ENCODE measurements around the gene ARHGAP18.
A peak's percentile ranks its signal among the peaks of the same experiment; 100 is the strongest.
"Not testable (repeated sequence)": the region's sequence is repeated elsewhere in the genome, so short reads cannot be mapped to it uniquely, and the experiment has no call there.

Gene ARHGAP18

DNA sequence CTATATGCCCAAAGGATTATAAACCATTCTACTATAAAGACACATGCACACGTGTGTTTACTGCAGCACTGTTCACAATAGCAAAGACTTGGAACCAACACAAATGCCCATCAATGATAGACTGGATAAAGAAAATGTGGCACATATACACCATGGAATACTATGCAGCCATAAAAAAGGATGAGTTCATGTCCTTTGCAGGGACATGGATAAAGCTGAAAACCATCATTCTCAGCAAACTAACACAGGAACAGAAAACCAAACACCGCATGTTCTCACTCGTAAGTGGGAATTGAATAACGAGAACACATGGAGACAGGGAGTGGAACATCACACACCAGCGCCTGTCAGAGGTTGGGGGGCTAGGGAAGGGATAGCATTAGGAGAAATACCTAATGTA is 135.4 kb downstream of the ARHGAP18 start:
- DNase-seq: not testable (repeated sequence)

DNA sequence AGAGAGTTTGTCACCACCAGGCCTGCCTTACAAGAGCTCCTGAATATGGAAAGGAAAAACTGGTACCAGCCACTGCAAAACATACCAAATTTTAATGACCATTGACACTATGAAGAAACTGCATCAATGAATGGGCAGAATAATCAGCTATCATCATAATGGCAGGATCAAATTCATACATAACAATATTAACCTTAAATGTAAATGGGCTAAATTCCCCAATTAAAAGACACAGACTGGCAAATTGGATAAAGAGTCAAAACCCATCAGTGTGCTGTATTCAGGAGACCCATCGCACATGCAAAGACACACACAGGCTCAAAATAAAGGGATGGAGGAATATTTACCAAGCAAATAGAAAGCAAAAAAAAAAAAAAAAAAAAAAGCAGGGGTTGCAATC is 139.0 kb downstream of the ARHGAP18 start:
- DNase-seq: not testable (repeated sequence)

DNA sequence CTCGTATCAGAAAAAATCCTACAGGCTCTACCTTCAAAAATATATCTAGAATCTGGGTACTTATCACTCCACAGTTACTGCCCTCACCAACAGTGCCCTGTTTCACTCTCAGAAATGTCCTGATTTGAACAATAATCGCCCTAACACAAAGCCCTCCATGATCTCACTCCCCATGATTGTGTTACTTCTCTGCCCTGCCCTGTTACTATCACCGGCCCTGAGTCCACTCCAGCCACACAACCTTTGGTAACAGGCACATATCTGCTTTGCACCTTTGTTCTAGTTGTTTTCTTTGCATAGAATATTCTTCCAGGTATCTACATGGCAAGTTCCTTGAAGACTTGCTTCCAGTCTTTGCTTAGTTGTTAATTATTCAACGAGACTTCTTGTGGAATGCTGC is 142.0 kb downstream of the ARHGAP18 start:
- no peak for DNase-seq

DNA sequence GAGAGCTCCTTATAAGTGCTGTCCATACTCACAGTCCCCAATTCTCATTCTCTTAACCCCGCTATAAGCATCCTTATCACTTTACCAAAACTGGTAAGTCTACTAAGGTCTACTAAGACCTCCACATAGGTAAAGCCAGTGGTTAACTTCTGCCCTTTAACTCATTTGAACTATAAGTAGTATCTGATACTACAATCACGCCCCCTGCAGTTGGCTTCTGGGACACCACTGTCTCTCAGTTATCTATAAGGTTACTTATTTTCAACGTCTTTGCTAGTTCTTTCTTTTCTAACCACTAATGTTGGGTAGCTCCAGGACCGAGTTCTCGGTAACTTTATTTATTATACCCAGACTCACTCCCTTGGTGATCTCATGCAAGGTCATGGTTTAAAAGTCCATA is 142.6 kb downstream of the ARHGAP18 start:
- DNase-seq: peak; percentile 31

DNA sequence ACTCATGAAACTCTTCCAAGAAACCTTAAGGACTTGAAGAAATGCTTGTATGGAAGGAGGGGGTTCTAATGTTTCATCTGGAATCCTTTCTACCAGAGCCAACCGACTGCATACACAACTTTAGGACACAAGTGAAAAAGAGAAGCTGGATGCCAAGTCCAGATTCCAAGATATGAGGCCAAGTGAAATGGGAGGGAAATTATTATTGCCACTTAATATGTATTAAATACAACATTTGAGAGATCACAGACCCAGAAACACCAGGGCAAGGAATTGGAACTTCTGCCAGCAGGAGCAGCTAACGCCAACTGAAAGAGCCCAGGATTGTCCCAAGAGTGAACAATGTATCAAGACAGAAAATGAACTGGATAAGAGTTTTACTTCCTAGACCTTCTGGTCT is 144.2 kb downstream of the ARHGAP18 start:
- DNase-seq: no peak

DNA sequence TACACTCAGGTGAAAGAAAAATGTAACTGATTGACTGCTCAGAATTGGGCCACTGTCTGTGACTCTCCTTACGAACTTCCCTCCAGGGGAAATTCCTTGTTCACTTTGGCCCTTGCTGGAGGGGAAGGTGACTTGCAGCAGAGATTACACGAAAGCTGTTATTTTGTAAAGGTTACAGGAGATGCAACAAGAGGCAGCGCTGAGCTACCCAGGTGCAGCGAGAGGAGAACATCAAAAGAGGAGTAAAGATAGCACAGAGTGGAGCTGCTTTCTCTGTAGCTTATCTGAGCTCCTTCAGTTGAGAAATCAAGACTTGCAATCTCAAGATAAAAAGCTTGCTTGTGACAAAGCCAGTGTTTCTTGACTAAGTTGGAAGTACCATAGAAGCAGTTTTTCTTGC is 144.6 kb downstream of the ARHGAP18 start:
- DNase-seq: no peak

DNA sequence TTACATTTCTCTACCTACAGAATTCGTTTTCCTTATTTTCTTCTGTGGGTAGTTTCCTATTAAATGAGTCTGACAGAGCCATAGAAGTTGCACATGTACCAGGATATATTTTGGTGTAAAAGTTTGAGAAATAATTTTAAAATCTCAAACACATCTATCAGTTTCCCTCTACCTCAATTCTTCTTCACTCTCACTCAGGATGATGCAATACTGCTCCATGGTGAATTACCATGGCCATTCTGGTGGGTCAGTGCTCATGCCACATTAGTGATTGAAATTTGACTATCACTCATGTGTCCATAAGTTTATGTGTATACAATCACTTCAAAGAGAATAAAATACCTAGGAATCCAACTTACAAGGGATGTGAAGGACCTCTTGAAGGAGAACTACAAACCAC is 151.7 kb downstream of the ARHGAP18 start:
- DNase-seq: no peak

DNA sequence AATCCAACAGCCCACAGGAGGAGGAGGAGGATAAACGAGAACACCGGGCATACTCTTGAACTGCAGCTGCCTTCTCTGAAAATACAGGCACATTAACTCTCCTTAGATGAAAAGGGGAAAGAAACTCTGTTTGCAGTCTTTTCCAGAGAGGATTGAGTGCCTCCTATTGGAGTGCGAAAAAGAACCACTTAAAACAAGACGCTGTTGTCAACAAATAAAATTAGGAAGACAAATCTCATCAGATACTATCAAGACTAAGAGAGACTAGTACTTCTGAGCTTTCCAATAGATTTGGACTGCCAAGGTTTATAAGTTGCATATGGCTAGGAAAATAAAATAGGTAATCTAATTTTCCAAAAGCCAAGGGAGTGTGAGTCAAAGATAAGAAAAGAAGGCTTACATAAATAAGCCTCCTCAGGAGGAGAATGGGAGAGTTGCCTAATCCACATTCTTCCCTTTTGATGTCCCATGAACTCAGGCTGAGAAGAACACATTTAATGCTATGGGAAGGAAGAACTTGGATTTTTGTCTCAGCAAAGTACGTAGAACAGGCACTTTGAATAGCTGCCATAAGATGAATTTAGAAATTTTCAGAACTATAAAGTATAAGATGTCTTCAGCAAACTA is 154.7 kb downstream of the ARHGAP18 start:
- DNase-seq: no peak

DNA sequence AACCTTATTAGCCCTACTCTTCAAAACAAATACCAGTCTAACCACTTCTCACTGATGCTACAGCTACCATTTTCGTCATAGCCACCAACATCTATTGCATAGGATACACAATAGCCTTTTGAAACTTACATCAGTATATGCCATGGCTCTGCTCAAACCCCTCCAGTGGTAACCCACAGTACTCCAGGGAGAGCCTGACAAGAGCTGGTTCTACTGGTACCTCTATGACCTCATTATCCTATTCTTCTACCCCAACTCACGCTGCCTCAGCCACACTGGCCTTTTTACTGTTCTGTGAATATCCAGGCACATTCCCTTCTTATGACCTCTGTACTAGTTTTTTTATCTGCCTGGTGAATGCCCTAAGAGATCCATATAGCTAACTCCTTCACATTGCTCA is 157.6 kb downstream of the ARHGAP18 start:
- no peak for DNase-seq

DNA sequence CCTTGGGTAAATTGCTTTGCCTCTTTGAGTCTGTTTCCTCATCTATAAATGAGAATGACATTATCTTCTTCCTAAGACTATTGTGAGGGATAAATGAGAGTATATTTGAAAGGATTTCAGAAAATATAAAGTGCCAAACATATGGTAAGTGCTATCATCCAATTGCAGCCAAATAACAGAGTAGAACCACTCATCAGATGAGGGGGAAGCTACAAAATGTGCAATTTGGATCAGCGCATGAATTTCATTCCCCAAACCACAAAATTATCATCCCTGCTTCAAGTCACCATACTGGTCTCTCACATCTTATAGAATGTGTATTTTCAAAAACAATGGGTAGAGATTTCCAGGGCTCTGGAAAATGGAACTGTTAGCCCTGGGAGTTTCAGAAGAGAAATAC is 158.5 kb downstream of the ARHGAP18 start:
- no peak for DNase-seq

DNA sequence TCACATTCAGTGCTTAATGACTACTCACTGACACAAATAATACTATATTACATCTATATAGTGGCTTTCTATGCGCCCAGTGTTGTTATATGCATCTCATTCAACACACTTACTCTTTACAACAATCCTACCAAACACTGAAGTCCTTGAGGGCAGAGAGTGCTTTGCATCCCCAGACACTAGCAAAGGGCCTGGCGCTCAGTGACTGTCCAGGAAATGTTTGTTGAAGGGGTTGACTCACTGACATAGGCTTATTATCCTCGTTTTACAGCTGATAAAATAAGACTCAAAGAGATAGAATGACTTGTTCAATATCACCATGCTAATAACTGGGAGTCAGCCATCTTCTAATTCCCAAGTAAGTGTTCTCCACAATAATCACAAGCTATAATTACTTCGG is 163.3 kb downstream of the ARHGAP18 start:
- DNase-seq: no peak

DNA sequence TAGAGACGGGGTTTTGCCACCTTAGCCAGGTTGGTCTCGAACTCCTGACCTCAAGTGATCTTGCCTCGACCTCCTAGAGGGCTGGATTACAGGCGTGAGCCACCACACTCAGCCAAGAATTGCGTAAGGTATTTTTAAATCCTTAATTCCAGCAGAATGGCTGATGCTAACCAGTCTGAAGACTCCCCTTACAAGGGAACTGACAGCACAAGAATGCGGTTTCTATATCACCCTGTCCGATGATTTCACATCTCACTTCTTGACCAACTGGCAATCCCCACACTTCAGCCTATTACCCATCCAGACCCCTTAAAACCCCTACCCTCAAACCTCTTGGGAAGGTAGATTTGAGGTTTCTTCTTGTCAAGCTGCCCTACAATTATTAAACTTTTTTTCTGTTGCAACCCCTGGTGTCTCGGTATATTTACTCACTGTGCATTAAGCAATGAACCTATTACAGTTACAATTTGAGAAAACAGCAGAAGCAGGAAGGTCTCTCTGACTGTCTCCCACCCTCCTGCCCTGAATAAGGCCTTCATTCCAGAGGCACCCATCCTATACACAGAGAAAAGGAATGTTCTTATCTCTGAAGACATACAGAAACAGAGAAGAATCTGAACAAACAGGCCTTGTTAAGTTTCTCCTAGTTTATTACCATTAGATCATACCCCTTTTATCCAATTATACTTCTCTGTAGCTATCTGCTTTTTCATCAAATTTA is 164.9 kb downstream of the ARHGAP18 start:
- DNase-seq: no peak

DNA sequence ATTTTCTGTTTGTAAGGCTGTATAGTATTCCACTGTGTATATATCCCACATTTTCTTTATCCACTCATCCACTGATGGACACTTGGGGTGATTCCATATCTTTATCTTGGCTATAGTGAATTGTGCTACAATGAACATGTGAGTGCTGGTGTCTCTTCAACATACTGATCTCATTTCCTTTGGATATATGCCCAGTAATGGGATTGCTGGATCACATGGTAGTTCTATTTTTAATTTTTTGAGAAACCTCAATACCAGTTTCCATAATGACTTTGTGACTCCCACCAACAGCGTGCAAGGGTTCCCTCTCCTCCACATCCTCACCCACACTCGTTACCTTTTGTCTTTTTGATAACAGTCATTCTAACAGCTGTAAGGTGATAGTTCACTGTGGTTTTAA is 166.0 kb downstream of the ARHGAP18 start:
- no peak for DNase-seq

DNA sequence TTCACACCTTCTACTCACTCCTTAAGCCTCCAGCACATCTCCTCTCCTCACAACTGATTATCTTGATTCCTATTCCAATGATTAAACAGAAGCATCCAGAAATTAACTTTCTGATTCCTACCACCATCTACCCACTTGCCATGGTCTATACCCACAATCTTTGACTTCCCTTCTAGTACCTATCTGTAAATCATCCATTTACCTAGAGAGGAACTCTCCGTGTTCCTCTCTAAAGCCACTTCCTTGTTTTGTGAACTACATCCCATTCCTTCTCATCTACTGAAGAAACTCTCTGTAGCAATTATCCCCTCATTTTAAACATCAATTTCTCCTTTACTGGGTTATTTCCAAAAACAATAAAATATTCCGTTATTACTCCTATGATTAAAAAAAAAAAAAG is 167.3 kb downstream of the ARHGAP18 start:
- no peak for DNase-seq

DNA sequence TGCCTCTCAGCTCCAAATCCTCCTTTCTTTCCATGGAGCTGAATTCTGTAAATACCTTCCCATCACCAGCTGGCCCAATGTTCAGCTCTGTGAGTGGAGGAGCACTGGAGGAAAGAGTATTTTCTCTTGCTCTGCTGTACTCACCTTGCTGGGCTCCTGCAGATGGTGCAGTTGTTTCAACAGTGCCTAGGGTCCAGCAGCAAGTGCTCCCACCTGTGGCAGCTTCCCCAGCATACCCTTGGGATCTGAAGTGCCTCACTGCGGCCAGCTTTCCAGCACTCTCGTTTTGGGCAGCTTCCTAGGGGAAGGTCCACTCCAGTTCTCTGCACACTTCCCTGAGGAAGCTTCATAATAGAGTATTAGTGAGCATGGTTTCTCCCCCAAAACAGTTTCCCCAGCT is 170.9 kb downstream of the ARHGAP18 start:
- DNase-seq: no peak

DNA sequence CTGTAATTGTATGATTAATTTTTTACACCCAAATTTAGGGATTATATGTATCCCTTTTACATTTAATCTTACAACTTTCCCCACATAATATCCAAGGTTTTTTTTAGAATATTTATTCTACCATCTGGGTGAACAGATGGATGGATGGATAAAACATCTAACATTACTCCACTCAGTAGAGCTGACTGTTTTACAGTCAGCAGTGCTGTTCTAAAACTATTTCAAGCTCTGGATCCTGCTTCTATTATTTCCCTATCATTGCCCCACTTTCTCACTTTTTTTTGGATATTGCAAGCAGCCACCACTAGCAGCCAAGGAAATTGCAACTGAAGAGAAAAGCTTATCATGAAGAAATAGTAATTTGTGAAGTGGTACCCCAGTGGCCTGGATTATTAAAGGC is 173.7 kb downstream of the ARHGAP18 start:
- peak; percentile 44 for DNase-seq

DNA sequence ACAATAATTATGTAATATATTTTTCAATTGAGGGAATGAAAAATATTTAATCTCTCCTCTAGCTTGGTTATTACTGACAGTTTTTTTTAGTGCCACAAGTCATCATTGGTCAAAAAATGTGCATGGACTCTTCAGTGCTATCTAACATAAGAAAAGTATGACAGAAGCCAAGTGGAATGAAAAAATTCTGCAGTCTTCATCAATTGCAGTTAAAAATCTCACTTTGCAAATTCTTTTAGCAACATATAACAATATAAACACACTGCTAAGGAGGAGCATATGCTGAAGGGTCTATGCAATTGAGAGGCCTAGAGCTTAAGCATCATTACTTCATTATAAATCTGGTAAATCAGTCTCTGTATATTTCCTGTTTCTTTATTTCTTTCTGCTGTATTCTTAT is 175.1 kb downstream of the ARHGAP18 start:
- no peak for DNase-seq
